HFFc6 (cell line): ENCODE measurements around the gene ABCA9. TPM values are rescaled to one million over a fixed set of nuclear protein-coding genes. Genes with fewer than 3 reads are reported as not detected.

Source experiments
- DNase-seq: peaks from one replicate; pipeline ENCODE4 v3.0.0-alpha.2; 2018
- H3K27ac Mint-ChIP-seq: 2 replicates; pipeline ENCODE4 v1.8.0; 2020; ENCODE audit warnings: mild to moderate bottlenecking, mixed read lengths
- H3K27me3 Mint-ChIP-seq: 2 replicates; pipeline ENCODE4 v1.8.0; 2021; ENCODE audit warnings: mild to moderate bottlenecking, moderate library complexity, mixed read lengths; ENCODE audit not compliant: insufficient read depth
- H3K36me3 Mint-ChIP-seq: 2 replicates; pipeline ENCODE4 v1.8.0; 2021; ENCODE audit warnings: low read depth, mixed read lengths
- H3K4me1 Mint-ChIP-seq: 2 replicates; pipeline ENCODE4 v1.8.0; 2020; ENCODE audit warnings: low read depth, mixed read lengths
- H3K4me3 Mint-ChIP-seq: 2 replicates; pipeline ENCODE4 v1.8.0; 2020; ENCODE audit warnings: mild to moderate bottlenecking, moderate library complexity, mixed read lengths
- H3K9me3 Mint-ChIP-seq: 2 replicates; pipeline ENCODE4 v1.8.0; 2020; ENCODE audit warnings: mild to moderate bottlenecking, mixed read lengths
- total RNA-seq, 6 experiments: library from RNA; stranded (reverse); fragmentation: NEBNext Ultra II Directional; extraction: Animal tissue kit (Norgen Biotek cat#: 25700); gene quantifications; 2 replicates in 1 of 6; 3 replicates in 5 of 6; pipeline ENCODE4 v1.2.3, GENCODE V29; 2021
- TF ChIP-seq, protein P1 (sequence below): fragments of 200-600 bp; sonication (generic); IDR thresholded peaks from 2 replicates; pipeline ENCODE4 v1.5.0; 2021; ENCODE audit warnings: antibody characterized with exemption, mild to moderate bottlenecking

ABCA9 gene
- total RNA-seq, 6 experiments from 2014 or later = not detected

GRCh38 chr17:69064001-69064400, 3.3 kb upstream of the ABCA9 start:
- Mint-ChIP-seq H3K4me1 (no peaks in the 10 kb centered on the region), H3K4me3 (no peak overlapping the region), H3K27ac (no peak overlapping the region), H3K9me3 (peaks cover 28% of the 10 kb centered on the region), H3K27me3 (no peaks in the 10 kb centered on the region; the same call in 1 of the 2 replicates), H3K36me3 (no peaks in the 10 kb centered on the region)
- TF ChIP-seq, protein P1, sequence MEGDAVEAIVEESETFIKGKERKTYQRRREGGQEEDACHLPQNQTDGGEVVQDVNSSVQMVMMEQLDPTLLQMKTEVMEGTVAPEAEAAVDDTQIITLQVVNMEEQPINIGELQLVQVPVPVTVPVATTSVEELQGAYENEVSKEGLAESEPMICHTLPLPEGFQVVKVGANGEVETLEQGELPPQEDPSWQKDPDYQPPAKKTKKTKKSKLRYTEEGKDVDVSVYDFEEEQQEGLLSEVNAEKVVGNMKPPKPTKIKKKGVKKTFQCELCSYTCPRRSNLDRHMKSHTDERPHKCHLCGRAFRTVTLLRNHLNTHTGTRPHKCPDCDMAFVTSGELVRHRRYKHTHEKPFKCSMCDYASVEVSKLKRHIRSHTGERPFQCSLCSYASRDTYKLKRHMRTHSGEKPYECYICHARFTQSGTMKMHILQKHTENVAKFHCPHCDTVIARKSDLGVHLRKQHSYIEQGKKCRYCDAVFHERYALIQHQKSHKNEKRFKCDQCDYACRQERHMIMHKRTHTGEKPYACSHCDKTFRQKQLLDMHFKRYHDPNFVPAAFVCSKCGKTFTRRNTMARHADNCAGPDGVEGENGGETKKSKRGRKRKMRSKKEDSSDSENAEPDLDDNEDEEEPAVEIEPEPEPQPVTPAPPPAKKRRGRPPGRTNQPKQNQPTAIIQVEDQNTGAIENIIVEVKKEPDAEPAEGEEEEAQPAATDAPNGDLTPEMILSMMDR = no peak
- DNase-seq = no peak

DNA sequence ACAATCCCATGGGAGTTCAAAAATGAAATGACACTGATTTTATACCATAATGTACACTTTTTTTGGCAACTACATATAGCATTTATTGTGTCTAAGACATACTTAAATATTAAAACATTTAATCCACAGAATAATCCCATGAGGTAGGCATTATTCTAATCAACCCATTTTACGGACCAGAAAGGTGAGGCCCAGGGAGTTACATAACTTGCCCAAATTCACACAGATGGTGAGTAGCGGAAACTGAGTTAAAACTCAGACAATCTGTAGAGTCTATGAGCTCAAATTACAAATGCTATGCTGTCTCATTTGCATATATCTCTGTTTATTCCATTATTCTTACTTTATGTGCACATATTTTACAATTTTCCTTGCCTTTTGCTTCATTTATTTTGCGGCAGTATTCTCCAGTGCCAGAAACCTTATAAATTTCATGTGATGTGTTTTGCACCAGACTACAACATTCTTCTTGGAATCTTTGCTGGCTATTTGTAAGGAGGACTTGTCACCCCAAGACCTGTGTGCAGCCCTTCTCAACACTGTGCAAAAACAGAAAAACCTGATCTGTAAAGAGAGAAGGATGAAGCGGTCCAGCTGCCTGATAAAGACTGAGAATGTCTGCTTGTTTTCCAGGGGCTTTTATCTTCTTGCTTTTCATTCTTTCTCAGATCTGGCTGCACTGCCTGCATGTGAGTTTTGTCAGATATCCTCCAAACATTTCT, 2.3 kb upstream of the ABCA9 start:
- no peaks in the 10 kb centered on the region; the same call in 1 of the 2 replicates for H3K27me3 Mint-ChIP-seq
- H3K4me1 Mint-ChIP-seq = no peaks in the 10 kb centered on the region
- no peak overlapping the region for H3K4me3 Mint-ChIP-seq
- no peaks in the 10 kb centered on the region for H3K36me3 Mint-ChIP-seq
- DNase-seq = no peak
- H3K9me3 Mint-ChIP-seq = peaks cover 31% of the 10 kb centered on the region
- TF ChIP-seq, protein P1 = no peak
- H3K27ac Mint-ChIP-seq = no peak overlapping the region

- Mint-ChIP-seq H3K4me1 (no peaks in the 10 kb centered on the region), H3K27ac (no peak overlapping the region), H3K36me3 (no peaks in the 10 kb centered on the region), H3K9me3 (peaks cover 32% of the 10 kb centered on the region), H3K4me3 (no peak overlapping the region), H3K27me3 (no peaks in the 10 kb centered on the region; the same call in 1 of the 2 replicates)
- no peak for DNase-seq
- TF ChIP-seq, protein P1 = no peak
Measured at GRCh38 chr17:69061721-69062556, 1.2 kb upstream of the ABCA9 start.

DNA sequence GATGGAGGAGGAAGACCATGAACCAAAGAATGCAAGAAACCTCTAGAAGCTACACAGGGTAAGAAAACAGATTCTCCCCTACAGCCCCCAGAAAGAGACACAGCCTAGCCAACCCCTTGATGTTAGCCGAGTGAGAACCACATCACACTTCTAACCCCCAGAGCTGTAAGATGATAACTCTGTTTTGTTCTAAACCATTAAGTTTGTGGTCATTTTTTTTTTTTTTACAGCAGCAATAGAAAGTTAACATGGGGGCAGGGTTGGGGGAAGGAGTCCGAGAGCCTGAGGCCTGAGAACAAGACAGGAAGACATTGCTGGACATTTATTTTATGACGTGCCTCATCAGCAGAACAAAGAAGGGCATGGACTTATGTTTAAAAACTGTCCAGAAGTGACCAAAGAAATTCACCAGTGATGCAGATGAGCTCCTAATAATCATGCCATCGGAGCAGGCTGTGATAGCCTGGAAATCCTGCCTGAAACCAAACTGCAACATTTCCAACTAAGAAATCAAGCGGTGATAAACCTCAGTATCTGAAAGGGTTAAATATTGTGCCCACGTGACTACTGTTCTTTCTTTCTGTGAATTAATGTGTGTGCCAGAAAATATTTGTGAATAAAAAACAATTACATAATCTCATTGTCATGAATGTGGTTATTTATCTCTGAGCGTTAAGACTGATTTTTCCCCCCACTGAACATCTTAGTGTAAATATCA, 1.1 kb downstream of the ABCA9 start:
- no peak overlapping the region for H3K4me3 Mint-ChIP-seq
- H3K27ac Mint-ChIP-seq = no peak overlapping the region
- no peak for DNase-seq
- H3K36me3 Mint-ChIP-seq = no peaks in the 10 kb centered on the region
- TF ChIP-seq, protein P1 = no peak
- no peaks in the 10 kb centered on the region for H3K4me1 Mint-ChIP-seq
- peaks cover 23% of the 10 kb centered on the region for H3K9me3 Mint-ChIP-seq
- H3K27me3 Mint-ChIP-seq = no peaks in the 10 kb centered on the region

- no peak for DNase-seq
- no peaks in the 10 kb centered on the region for H3K27me3 Mint-ChIP-seq
Measured at GRCh38 chr17:69058165-69058564, 2.6 kb downstream of the ABCA9 start.

More at GRCh38 chr17:69058165-69058564, 2.6 kb downstream of the ABCA9 start:
- TF ChIP-seq, protein P1 = no peak
- H3K9me3 Mint-ChIP-seq = peaks cover 25% of the 10 kb centered on the region
- no peaks in the 10 kb centered on the region for H3K36me3 Mint-ChIP-seq
- no peak overlapping the region for H3K27ac Mint-ChIP-seq
- H3K4me3 Mint-ChIP-seq = no peak overlapping the region
- no peaks in the 10 kb centered on the region for H3K4me1 Mint-ChIP-seq
